Stromal cell of bone marrow (primary cell): ENCODE data around the gene FOCAD.
"Not testable (repeated sequence)": the region's sequence is repeated elsewhere in the genome, so short reads cannot be mapped to it uniquely, and the experiment has no call there.

Experiments used
- DNase-seq: peaks from one replicate; pipeline ENCODE4 v3.0.0-alpha.2; 2012; ENCODE audit warnings: low read depth

FOCAD gene

GRCh38 chr9:20884985-20885593, 201.0 kb downstream of the FOCAD start:
- DNase-seq = peak; percentile 25

GRCh38 chr9:20898885-20899554, 215.0 kb downstream of the FOCAD start:
- DNase-seq = peak; percentile 25

- no peak for DNase-seq
These were observed 219.2 kb downstream of the FOCAD start for GRCh38 chr9:20903212-20903611.

GRCh38 chr9:20904995-20905394, 220.9 kb downstream of the FOCAD start:
- DNase-seq = no peak

- no peak for DNase-seq
These were observed 222.3 kb downstream of the FOCAD start for GRCh38 chr9:20906326-20906725.

GRCh38 chr9:20908461-20908860, 224.4 kb downstream of the FOCAD start:
- DNase-seq = no peak

- DNase-seq = no peak
These were observed 230.5 kb downstream of the FOCAD start for GRCh38 chr9:20914556-20914955.

- DNase-seq = no peak
These were observed 237.3 kb downstream of the FOCAD start for GRCh38 chr9:20921362-20921761.

- DNase-seq = no peak
These were observed 241.4 kb downstream of the FOCAD start for GRCh38 chr9:20925256-20926045.

- no peak for DNase-seq
These were observed 245.2 kb downstream of the FOCAD start for GRCh38 chr9:20929276-20929675.

- DNase-seq = no peak
These were observed 246.8 kb downstream of the FOCAD start for GRCh38 chr9:20930836-20931235.

GRCh38 chr9:20940447-20941173, 256.6 kb downstream of the FOCAD start:
- DNase-seq = no peak

- peak; percentile 38 for DNase-seq
These were observed 257.2 kb downstream of the FOCAD start for GRCh38 chr9:20941174-20941690.

- no peak for DNase-seq
These were observed 260.4 kb downstream of the FOCAD start for GRCh38 chr9:20944507-20944906.

GRCh38 chr9:20945269-20945668, 261.2 kb downstream of the FOCAD start:
- DNase-seq = no peak

- no peak for DNase-seq
These were observed 261.8 kb downstream of the FOCAD start for GRCh38 chr9:20945856-20946255.

- no peak for DNase-seq
These were observed 264.6 kb downstream of the FOCAD start for GRCh38 chr9:20948703-20949102.

GRCh38 chr9:20950707-20951106, 266.6 kb downstream of the FOCAD start:
- DNase-seq = no peak

GRCh38 chr9:20962536-20963225, 278.6 kb downstream of the FOCAD start:
- no peak for DNase-seq

- no peak for DNase-seq
These were observed 288.6 kb downstream of the FOCAD start for GRCh38 chr9:20972684-20973083.

GRCh38 chr9:20973246-20973947, 289.3 kb downstream of the FOCAD start:
- not testable (repeated sequence) for DNase-seq
